ENCODE measurements around the gene YPEL5.

Gene YPEL5

DNA sequence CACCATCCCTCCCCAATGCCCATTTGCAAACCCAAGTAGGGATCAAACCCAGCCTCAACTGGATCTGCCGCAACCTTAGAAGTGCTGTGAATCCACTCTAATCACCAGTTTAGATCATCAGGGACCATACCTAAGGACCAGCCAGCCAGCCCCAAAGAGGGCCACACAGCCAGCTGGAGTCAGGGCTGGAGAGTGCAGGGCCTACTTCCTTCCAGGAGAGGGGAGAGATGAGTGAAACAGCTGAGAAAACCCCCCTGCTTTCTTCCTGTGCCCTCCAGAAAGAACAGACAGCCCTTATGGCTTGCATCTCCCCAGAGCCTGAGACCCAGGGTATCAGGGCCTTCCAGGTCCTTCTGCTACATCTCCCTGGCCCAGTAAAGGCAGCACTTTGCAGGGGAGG is 25.8 kb downstream of the YPEL5 start:
- DNase-seq (ENCODE audit: low read depth), result no peak

- DNase-seq (ENCODE audit: low read depth), result no peak
Measured at GRCh38 chr2:30177440-30177839, 30.6 kb downstream of the YPEL5 start.

GRCh38 chr2:30177956-30178355 is 31.1 kb downstream of the YPEL5 start:
- DNase-seq (ENCODE audit: low read depth), result no peak

DNA sequence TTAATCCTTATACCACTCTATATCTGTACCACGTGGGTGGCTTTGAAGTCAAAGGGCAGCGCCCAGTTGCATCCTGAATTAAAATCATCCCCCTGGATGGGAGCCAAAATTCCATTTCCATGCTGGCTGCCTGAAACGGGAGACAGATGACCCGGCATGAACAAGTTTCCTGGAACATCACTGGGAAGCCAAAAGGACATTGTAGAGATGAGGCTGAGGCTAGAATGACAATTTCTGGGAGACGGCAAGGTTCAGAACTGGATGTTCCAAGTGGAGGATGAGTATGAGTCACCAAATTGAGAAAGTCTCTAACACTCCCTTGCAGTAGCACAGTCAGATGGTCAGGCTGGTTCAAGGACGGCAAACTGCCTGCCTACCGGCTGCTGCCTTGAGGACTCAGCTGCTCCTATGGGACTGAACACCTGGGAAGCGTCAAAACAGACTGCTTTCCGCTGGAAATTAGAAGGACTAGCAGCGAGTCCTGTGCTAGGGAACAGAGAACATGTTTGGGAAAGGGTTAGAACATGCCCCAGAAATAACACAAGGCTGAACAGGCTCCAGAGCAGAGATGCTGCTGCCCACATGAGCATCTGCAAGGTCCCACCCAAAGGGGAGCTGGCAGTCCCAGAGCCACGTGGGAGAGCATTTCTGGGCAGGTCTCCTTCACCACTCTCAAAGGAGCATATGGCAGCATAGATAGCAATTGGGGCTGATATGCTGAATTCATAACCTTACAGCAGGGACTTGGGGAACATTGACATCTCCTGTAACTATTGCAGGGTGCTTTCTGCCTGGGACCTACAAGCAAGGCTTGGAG is 32.0 kb downstream of the YPEL5 start:
- peak; percentile 41 for DNase-seq (ENCODE audit: low read depth)

- no peak for DNase-seq (ENCODE audit: low read depth)
Measured at GRCh38 chr2:30179536-30179935, 32.7 kb downstream of the YPEL5 start.

DNA sequence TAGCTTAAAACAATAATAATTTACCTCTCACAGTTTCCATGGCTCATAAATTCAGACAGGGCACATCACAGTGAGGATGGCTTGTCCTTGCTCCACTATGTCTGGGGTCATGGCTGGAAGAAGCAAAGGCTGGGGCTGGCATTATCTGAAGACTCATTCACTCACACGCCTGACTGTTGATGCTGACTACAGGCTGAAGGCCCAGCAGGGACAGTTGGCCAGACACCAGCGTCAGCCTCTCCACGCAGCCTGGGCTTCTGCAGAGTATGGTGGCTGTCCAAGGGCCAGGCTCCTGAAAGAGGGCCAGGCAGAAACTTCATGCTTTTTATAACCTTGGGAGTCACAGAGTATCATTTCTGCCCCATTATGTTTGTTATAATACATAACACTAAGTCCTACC is 33.4 kb downstream of the YPEL5 start:
- DNase-seq (ENCODE audit: low read depth), result no peak

DNA sequence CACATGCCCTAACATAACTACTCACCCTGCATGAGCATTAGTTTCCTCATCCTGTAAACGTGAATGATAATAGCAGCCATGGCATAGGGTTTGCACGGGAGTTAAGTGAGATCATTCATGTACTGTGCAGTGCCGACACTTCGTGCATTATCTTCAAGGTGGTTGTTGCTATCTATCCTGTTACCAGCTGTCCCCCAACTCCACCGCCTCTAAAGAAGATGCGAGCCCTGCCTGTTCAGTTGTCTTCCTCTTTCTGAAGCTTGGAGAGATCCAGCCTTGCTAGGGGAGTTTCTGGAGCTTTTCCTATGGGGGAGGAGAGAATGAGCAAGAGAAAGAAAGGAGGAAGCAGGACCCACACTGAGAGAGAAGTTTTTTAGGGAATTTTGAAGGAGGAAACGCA is 34.4 kb downstream of the YPEL5 start:
- no peak for DNase-seq (ENCODE audit: low read depth)

DNA sequence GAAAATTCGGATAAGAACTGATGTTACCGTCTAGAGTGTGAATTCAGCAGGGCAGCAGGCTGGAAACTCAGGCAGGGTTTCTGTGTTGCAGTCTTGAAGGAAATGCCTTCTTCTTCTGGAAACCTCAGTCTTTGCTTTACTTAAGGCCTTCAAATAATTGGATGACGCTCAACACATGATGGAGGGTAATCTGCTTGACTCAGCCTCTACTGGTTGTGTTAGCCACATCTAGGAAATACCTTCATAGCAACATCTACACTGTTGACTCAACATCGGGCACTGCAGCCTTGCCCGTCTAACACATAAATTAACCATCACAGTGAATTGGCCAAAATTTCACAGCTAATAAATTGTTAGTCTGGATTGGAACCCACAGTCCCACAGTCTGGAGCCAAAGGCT is 37.2 kb downstream of the YPEL5 start:
- DNase-seq (ENCODE audit: low read depth), result no peak

DNA sequence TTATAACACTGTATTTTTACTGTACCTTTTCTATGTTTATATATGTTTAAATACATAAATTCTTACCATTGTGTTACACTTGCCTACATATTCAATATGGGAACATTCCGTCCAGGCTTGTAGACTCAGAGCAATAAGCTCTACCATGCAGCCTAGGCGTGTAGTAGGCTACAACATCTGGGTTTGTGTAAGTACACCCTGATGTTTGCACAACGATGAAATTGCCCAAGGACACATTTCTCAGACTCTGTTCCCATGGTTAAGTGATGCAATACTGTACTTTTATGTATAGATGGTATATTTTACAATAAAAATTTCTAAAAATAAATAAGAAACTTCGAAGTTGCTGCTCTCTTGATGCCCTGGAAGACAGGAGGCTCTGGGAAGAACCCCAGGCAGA is 38.4 kb downstream of the YPEL5 start:
- no peak for DNase-seq (ENCODE audit: low read depth)

DNA sequence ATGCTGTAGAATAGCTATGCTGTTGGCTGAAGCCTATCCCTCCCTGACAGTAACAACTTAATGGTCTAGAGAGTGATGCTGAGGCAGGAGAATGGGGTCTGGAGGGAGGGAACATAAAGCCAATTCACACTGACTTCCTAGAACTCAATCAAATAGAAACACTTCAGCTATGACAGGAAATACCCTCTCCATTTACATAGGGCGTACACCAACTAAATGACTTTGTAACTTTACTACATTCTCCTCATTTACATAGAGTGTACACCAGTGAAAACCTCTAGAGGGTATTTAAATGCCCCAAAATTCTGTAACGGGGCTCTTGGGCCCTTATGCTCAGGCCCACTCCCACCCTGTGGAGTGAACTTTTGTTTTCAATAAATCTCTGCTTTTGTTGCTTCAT is 41.5 kb downstream of the YPEL5 start:
- DNase-seq (ENCODE audit: low read depth), result no peak

DNA sequence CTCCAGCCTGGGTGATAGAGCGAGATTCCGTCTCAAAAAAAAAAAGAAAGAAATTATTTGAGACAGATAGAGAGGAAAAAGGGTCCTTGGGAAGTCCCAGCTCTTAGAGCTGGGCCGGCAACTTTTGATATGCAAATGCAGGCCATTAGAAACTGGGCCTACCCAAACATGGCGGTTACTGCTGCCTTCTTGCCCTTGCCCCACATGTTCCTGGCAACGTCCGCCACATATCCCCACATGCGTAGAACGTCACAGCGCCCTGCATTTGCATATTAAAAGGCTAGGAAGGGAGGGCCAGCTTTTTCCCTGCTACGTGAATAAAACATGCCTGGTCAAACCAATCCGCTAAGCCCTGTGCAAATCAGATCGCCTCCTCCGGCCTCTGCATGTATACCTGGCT is 43.8 kb downstream of the YPEL5 start:
- DNase-seq (ENCODE audit: low read depth), result no peak

- no peak for DNase-seq (ENCODE audit: low read depth)
Measured at GRCh38 chr2:30191107-30191506, 44.3 kb downstream of the YPEL5 start.

GRCh38 chr2:30191819-30192271 is 45.0 kb downstream of the YPEL5 start:
- DNase-seq (ENCODE audit: low read depth), result no peak

DNA sequence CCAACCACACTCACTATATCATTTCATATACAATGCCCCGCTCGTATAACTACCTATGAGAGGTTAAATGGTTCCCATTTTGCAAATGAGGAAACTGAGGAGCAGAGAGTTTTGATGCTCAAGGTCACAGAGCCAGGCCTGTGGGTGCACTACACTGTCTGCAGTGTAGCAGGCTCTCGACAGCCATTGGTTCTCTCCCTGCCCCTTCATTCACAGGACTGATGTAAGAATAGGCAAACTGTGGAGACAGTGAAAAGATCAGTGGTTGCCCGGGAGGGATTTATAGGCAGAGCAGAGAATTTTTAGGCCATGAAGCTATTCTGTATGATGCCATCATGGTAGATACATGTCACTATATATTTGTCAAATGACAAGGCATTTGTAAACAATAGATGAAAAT is 45.5 kb downstream of the YPEL5 start:
- no peak for DNase-seq (ENCODE audit: low read depth)

DNA sequence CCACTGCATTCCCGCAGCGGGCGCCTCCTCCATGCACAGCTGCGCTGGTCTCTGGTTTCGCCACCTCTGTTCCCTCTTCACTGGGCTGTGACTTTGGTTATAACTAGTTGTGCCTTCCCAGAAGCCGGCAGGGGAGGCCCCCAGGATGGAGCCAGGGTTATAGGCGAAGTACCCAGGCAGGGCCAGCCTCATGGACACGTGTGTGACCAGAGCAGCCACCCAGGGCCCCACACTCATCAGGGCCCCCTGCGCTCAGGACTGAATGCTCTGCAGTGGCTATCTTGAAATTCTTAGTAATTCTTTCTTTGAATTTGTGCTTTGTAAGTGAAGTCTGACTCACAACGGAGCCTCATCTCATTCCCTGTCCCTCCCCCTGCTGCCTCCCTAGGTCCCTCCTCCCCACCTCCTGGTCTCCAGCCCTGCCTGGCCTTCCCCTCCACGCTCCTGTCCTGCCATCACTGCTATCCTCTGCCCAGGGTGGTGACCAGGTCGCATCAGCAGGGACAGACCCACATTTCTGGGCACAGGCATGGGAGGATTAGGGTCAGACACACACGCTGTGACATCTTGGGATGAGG is 46.4 kb downstream of the YPEL5 start:
- no peak for DNase-seq (ENCODE audit: low read depth)

DNA sequence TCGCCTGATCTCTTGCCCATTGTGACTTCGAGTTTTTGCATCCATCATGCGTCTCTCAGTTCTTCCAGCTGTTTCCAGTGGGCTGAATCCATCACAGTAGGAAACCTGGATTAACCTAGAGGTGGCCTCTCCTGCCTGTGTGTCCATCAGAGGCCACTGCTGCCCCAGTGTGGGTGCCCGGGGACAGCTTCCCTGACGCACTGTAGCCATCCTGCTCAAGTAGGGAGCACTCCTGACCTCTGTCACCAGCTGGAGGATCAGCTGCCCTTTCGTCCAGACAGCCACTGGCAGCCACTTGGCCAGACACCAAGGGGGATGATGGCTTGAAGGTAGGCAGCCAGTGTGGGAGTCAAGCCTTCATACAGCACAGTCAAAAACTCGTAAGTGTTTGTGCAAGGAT is 47.6 kb downstream of the YPEL5 start:
- DNase-seq (ENCODE audit: low read depth), result no peak

GRCh38 chr2:30195016-30195415 is 48.2 kb downstream of the YPEL5 start:
- DNase-seq (ENCODE audit: low read depth), result no peak

GRCh38 chr2:30197570-30198192 is 50.9 kb downstream of the YPEL5 start:
- no peak for DNase-seq (ENCODE audit: low read depth)

DNA sequence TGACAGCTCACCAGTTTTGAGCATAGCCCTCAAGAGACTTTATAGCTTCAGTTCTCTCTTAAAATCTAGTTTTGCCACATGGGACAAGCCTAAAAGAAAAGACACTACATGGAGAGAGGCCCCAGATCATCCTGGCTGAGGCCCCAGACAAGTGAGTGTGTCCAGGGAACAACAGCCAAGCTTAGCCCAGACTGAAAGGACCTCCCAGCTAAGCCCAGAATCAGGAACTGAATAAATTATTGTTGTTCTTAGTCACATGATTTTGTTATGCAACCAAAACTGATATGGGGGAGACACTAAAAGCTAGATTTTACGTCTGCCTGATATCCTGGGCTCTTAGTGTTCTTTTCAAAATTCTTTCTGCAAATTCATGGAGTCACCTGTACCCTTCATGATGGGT is 55.2 kb downstream of the YPEL5 start:
- peak; percentile 32 for DNase-seq (ENCODE audit: low read depth)

GRCh38 chr2:30203156-30203555 is 56.3 kb downstream of the YPEL5 start:
- DNase-seq (ENCODE audit: low read depth), result no peak

DNA sequence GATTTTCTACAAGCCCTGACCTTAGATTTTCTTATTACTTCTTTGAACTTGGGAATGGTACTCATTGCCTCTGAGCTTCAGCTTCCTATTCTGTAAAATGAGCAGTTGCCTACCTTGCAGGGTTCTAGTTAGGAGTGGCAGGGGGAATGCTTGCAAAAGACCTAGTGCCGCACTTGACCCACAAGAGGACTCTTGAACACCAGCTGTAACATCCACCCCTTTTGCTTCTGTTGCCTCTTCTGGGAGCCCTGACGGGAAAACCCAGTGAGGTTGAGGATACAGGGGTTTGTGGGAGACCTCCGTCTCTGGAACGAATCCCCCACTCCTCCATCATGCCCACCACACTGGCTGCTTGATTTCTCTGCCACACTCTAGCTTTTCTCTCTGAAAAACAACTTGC is 57.5 kb downstream of the YPEL5 start:
- DNase-seq (ENCODE audit: low read depth), result no peak

DNA sequence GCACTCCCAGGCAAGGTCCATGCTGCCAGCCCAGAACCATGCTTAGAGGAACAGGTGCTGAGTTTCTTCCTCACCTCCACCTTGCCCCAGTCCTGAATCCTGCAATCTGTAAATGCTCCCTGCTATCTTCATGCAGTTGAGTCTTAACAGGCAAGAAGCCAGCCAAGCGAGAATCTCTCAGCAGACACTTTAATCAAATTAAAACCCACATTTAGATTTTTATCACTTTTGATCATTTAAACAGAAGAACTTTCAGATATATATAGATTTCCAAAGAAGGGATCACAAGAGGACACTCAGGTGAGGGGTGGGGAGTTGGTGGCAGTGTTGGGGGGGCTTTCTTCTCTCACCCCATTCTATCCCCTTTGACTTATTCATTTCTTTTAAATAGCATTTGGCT is 58.6 kb downstream of the YPEL5 start:
- DNase-seq (ENCODE audit: low read depth), result no peak
